DND-41 (cell line): ENCODE measurements around the gene MAP3K14.

Experiments used
- ATAC-seq: fragments of 200-7000 bp; cut with Tn5 transposase; 3 replicates; pipeline ENCODE4 v1.9.1; 2021; ENCODE audit warnings: low read depth; ENCODE audit not compliant: insufficient read depth
- DNase-seq: peaks from one replicate; pipeline ENCODE4 v3.0.0-alpha.2; 2020
- H2AFZ ChIP-seq: 2 replicates; pipeline ENCODE4 v1.6.0; 2012; ENCODE audit warnings: low read depth, low read length
- H3K27ac ChIP-seq: 2 replicates; pipeline ENCODE4 v1.5.1; 2012; ENCODE audit warnings: low read length, inconsistent platforms
- H3K27me3 ChIP-seq: fragments of 200-600 bp; sonication (generic); 2 replicates; pipeline ENCODE4 v1.6.0; 2012; ENCODE audit warnings: low read length, mild to moderate bottlenecking, inconsistent platforms; ENCODE audit not compliant: insufficient read depth, poor library complexity
- H3K36me3 ChIP-seq: 2 replicates; pipeline ENCODE4 v1.5.1; 2012; ENCODE audit warnings: low read length, inconsistent platforms; ENCODE audit not compliant: insufficient read depth
- H3K4me1 ChIP-seq: 2 replicates; pipeline ENCODE4 v1.5.1; 2012; ENCODE audit warnings: mild to moderate bottlenecking, low read length; ENCODE audit not compliant: insufficient read depth
- H3K4me2 ChIP-seq: 2 replicates; pipeline ENCODE4 v1.6.0; 2012; ENCODE audit warnings: mild to moderate bottlenecking, moderate library complexity, low read length, inconsistent platforms; ENCODE audit not compliant: insufficient read depth
- H3K4me3 ChIP-seq, 2 experiments: fragments of 200-600 bp in 1 of 2; shearing (Covaris generic) in 1 of 2; 2 replicates each; pipeline ENCODE4 v1.5.1; 2012 to 2016; ENCODE audit warnings: inconsistent platforms in 2 of 2, low read length in 2 of 2, mild to moderate bottlenecking in 2 of 2, low read depth in 1 of 2, moderate library complexity in 1 of 2
- H3K79me2 ChIP-seq: 2 replicates; pipeline ENCODE4 v1.6.0; 2012; ENCODE audit warnings: low read length, inconsistent platforms; ENCODE audit not compliant: insufficient read depth
- H3K9ac ChIP-seq: 2 replicates; pipeline ENCODE4 v1.6.0; 2012; ENCODE audit warnings: low read depth, mild to moderate bottlenecking, inconsistent platforms, low read length, moderate library complexity
- H3K9me3 ChIP-seq: 2 replicates; pipeline ENCODE4 v1.5.1; 2012; ENCODE audit warnings: low read length, moderate library complexity, mild to moderate bottlenecking, inconsistent platforms; ENCODE audit not compliant: insufficient read depth, severe bottlenecking
- H4K20me1 ChIP-seq: 2 replicates; pipeline ENCODE4 v1.6.0; 2012; ENCODE audit warnings: low read length; ENCODE audit not compliant: insufficient read depth
- CTCF ChIP-seq: IDR thresholded peaks from 2 replicates; pipeline ENCODE4 v1.5.1; 2012; ENCODE audit warnings: borderline replicate concordance, low read length, moderate library complexity, mild to moderate bottlenecking; ENCODE audit not compliant: poor library complexity, severe bottlenecking; ENCODE audit errors: extremely low read depth
- EZH2 ChIP-seq: IDR thresholded peaks from 3 replicates; pipeline ENCODE4 v1.6.1; 2012; ENCODE audit warnings: borderline replicate concordance, low read depth, mild to moderate bottlenecking, moderate library complexity, low read length, inconsistent platforms; ENCODE audit not compliant: severe bottlenecking

The MAP3K14 gene

GRCh38 chr17:45274033-45274432, 42.8 kb downstream of the MAP3K14 start:
- Histone ChIP-seq H2AFZ (no peak overlapping the region), H3K9me3 (no peaks in the 10 kb centered on the region), H3K27me3 (no peaks in the 10 kb centered on the region), H4K20me1 (no peaks in the 10 kb centered on the region), H3K4me2 (no peak overlapping the region), H3K27ac (no peak overlapping the region), H3K4me3 (no peak overlapping the region), H3K9ac (no peak overlapping the region), H3K36me3 (peaks cover 47% of the 10 kb centered on the region), H3K79me2 (no peaks in the 10 kb centered on the region), H3K4me1 (no peaks in the 10 kb centered on the region)
- ATAC-seq (no peak), DNase-seq (no peak)
- TF ChIP-seq CTCF (no peak), EZH2 (no peak)

GRCh38 chr17:45273551-45273957, 43.3 kb downstream of the MAP3K14 start:
- DNase-seq (no peak), ATAC-seq (no peak)
- Histone ChIP-seq H3K79me2 (no peaks in the 10 kb centered on the region), H3K4me3 (no peak overlapping the region), H3K4me1 (no peaks in the 10 kb centered on the region), H2AFZ (no peak overlapping the region), H3K9ac (no peak overlapping the region), H3K27me3 (no peaks in the 10 kb centered on the region), H3K9me3 (no peaks in the 10 kb centered on the region), H3K36me3 (peaks cover 52% of the 10 kb centered on the region), H4K20me1 (no peaks in the 10 kb centered on the region), H3K27ac (no peak overlapping the region), H3K4me2 (no peak overlapping the region)
- TF ChIP-seq EZH2 (no peak), CTCF (no peak)

- Histone ChIP-seq H3K27me3 (no peaks in the 10 kb centered on the region), H3K4me1 (no peaks in the 10 kb centered on the region), H3K4me2 (no peak overlapping the region), H3K27ac (no peak overlapping the region), H4K20me1 (no peaks in the 10 kb centered on the region), H3K9ac (no peak overlapping the region), H3K9me3 (no peaks in the 10 kb centered on the region), H3K4me3 (no peak overlapping the region), H3K79me2 (no peaks in the 10 kb centered on the region), H3K36me3 (peaks cover 71% of the 10 kb centered on the region), H2AFZ (no peak overlapping the region)
- TF ChIP-seq EZH2 (no peak), CTCF (no peak)
- ATAC-seq, result no peak
- no peak for DNase-seq
Measured at GRCh38 chr17:45271603-45272002, 45.2 kb downstream of the MAP3K14 start.

- H3K27ac ChIP-seq, result no peak overlapping the region
- no peaks in the 10 kb centered on the region for H4K20me1 ChIP-seq
- no peaks in the 10 kb centered on the region for H3K27me3 ChIP-seq
- no peak overlapping the region for H2AFZ ChIP-seq
- no peaks in the 10 kb centered on the region for H3K4me1 ChIP-seq
- DNase-seq (peak; percentile 51), ATAC-seq (peak; percentile 84)
- TF ChIP-seq CTCF (peak; percentile 80), EZH2 (no peak)
- H3K79me2 ChIP-seq, result no peaks in the 10 kb centered on the region
- peaks cover 78% of the 10 kb centered on the region for H3K36me3 ChIP-seq
- no peak overlapping the region for H3K9ac ChIP-seq
- no peak overlapping the region for H3K4me3 ChIP-seq
- no peaks in the 10 kb centered on the region for H3K9me3 ChIP-seq
- H3K4me2 ChIP-seq, result no peak overlapping the region
Measured at GRCh38 chr17:45270828-45271418, 45.9 kb downstream of the MAP3K14 start.
